ENCODE measurements around the gene TBX2. TPM values are rescaled to one million over a fixed set of nuclear protein-coding genes. Genes with fewer than 3 reads are reported as not detected.
A peak's percentile ranks its signal among the peaks of the same experiment; 100 is the strongest.

TBX2 gene
- total and polyA plus RNA-seq, 2 of the 13 experiments (the other 11 are each of a cell fraction or from before 2014, with no cell fraction given), result 2.8 to 15.3 TPM

- TF ChIP-seq ZEB1 (IDR thresholded peaks at IDR 0.05; ENCODE audit: insufficient replicate concordance, low read depth), result peak; percentile 78
- TF ChIP-seq, protein P1, sequence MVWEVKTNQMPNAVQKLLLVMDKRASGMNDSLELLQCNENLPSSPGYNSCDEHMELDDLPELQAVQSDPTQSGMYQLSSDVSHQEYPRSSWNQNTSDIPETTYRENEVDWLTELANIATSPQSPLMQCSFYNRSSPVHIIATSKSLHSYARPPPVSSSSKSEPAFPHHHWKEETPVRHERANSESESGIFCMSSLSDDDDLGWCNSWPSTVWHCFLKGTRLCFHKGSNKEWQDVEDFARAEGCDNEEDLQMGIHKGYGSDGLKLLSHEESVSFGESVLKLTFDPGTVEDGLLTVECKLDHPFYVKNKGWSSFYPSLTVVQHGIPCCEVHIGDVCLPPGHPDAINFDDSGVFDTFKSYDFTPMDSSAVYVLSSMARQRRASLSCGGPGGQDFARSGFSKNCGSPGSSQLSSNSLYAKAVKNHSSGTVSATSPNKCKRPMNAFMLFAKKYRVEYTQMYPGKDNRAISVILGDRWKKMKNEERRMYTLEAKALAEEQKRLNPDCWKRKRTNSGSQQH (CRISPR knock-in tag; IDR thresholded peaks at IDR 0.05; ENCODE audit: low read depth), result no peak
- TF ChIP-seq MAFG (CRISPR knock-in tag; IDR thresholded peaks at IDR 0.05), result no peak
- no peak for TF ChIP-seq XBP1 (CRISPR knock-in tag; IDR thresholded peaks at IDR 0.05)
- TF ChIP-seq STAT5B (CRISPR knock-in tag; IDR thresholded peaks at IDR 0.05), result no peak
- no peak; the same call in 1 of the 2 replicates for TF ChIP-seq ZNF891 (CRISPR knock-in tag; IDR thresholded peaks at IDR 0.05)
- TF ChIP-seq, protein P2, sequence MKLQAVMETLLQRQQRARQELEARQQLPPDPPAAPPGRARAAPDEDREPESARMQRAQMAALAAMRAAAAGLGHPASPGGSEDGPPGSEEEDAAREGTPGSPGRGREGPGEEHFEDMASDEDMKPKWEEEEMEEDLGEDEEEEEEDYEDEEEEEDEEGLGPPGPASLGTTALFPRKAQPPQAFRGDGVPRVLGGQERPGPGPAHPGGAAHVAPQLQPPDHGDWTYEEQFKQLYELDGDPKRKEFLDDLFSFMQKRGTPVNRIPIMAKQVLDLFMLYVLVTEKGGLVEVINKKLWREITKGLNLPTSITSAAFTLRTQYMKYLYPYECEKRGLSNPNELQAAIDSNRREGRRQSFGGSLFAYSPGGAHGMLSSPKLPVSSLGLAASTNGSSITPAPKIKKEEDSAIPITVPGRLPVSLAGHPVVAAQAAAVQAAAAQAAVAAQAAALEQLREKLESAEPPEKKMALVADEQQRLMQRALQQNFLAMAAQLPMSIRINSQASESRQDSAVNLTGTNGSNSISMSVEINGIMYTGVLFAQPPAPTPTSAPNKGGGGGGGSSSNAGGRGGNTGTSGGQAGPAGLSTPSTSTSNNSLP (IDR thresholded peaks at IDR 0.05; ENCODE audit: low read depth, low read length), result peak; percentile 61; the same call in 1 of the 2 replicates
- peak; percentile 80; the same call in 1 of the 2 replicates for TF ChIP-seq ZBTB37 (CRISPR knock-in tag; IDR thresholded peaks at IDR 0.05)
- TF ChIP-seq ZBTB21 (CRISPR knock-in tag; IDR thresholded peaks at IDR 0.05), result no peak; the same call in 1 of the 2 replicates
- TF ChIP-seq ZNF296 (CRISPR knock-in tag; conservative IDR thresholded peaks at IDR 0.05), result peak; percentile 90
- no peak for TF ChIP-seq SP140L (CRISPR knock-in tag; IDR thresholded peaks at IDR 0.05; ENCODE audit: borderline replicate concordance)
- TF ChIP-seq SNAPC2 (CRISPR knock-in tag; IDR thresholded peaks at IDR 0.05), result peak; percentile 59; the same call in 1 of the 2 replicates
- TF ChIP-seq ZNF564 (CRISPR knock-in tag; IDR thresholded peaks at IDR 0.05), result peak; percentile 86; the same call in 1 of the 2 replicates
- peak; percentile 82 for TF ChIP-seq ZNF317 (CRISPR knock-in tag; IDR thresholded peaks at IDR 0.05)
- TF ChIP-seq ZBTB3 (CRISPR knock-in tag; IDR thresholded peaks at IDR 0.05; ENCODE audit: borderline replicate concordance, low read depth), result no peak; the same call in 1 of the 2 replicates
- no peak; the same call in 1 of the 2 replicates for TF ChIP-seq REL (CRISPR knock-in tag; conservative IDR thresholded peaks at IDR 0.05)
- TF ChIP-seq KLF13 (CRISPR knock-in tag; IDR thresholded peaks at IDR 0.05), result 0 out of 2 replicates have a peak, but pooled peaks have one; percentile 40
- TF ChIP-seq NFKBIZ (CRISPR knock-in tag; IDR thresholded peaks at IDR 0.05), result no peak; the same call in 1 of the 2 replicates
- no peak for TF ChIP-seq ZNF761 (CRISPR knock-in tag; conservative IDR thresholded peaks at IDR 0.05)
- TF ChIP-seq ZNF251 (CRISPR knock-in tag; IDR thresholded peaks at IDR 0.05), result no peak
- TF ChIP-seq, protein P3, sequence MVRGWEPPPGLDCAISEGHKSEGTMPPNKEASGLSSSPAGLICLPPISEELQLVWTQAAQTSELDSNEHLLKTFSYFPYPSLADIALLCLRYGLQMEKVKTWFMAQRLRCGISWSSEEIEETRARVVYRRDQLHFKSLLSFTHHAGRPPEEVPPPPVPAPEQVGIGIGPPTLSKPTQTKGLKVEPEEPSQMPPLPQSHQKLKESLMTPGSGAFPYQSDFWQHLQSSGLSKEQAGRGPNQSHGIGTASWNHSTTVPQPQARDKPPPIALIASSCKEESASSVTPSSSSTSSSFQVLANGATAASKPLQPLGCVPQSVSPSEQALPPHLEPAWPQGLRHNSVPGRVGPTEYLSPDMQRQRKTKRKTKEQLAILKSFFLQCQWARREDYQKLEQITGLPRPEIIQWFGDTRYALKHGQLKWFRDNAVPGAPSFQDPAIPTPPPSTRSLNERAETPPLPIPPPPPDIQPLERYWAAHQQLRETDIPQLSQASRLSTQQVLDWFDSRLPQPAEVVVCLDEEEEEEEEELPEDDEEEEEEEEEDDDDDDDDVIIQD (CRISPR knock-in tag; IDR thresholded peaks at IDR 0.05; ENCODE audit: low read depth), result peak; percentile 35; the same call in 1 of the 2 replicates
- TF ChIP-seq PLSCR1 (CRISPR knock-in tag; IDR thresholded peaks at IDR 0.05; ENCODE audit: borderline replicate concordance), result no peak
- TF ChIP-seq GPN1 (CRISPR knock-in tag; IDR thresholded peaks at IDR 0.05; ENCODE audit: borderline replicate concordance), result no peak
- TF ChIP-seq MED13 (CRISPR knock-in tag; IDR thresholded peaks at IDR 0.05), result peak; percentile 88
Observed at GRCh38 chr17:61366715-61367413, 32.8 kb upstream of the TBX2 start (continued).
